SKM-1 (cell line): Measurements from ENCODE around the gene INSYN2B.

ENCODE experiments used
- DNase-seq: peaks from one replicate; lab custom pipeline; 2025; ENCODE audit not compliant: unreplicated experiment; lab: John Stamatoyannopoulos, UW

The INSYN2B gene

DNA sequence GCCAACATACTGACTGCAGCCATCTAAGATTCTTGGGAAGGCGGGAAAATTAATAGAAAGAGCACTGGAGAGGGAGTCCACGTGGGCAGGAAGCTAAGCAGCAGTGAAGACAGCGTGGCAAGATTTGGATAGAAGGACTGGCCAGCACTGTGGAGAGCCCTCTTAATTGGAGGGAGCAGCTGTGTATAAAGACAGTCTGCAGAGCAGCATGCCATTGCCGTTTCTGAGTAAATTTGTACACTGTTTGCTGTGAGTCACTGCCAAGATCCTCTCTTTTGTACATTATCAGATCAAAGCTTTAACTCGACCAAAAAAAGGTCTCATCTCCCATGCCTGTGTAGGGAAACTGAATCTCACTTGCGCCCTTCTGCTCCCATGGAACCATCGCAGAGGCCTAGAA, 45.3 kb downstream of the INSYN2B start:
- DNase-seq, result no peak

DNA sequence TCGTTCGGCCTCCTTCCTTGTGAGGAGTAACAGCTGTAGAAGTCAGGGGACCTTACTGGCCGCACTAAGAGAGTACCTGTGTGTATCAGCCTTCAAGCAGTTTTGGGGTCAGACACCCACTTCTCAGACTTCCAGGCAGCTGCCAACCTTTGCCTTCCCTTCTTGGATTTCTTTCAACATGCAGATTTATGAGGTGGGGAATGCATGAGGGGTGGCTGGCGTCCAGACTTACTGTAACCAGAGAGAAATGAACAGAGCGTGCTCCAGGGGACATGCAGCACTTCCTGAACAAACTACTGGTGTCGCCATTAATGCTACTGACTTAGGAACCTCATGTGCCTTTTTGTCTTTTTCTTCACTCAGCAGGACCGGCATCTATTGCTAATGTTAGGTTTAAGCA, 46.7 kb downstream of the INSYN2B start:
- no peak for DNase-seq

DNA sequence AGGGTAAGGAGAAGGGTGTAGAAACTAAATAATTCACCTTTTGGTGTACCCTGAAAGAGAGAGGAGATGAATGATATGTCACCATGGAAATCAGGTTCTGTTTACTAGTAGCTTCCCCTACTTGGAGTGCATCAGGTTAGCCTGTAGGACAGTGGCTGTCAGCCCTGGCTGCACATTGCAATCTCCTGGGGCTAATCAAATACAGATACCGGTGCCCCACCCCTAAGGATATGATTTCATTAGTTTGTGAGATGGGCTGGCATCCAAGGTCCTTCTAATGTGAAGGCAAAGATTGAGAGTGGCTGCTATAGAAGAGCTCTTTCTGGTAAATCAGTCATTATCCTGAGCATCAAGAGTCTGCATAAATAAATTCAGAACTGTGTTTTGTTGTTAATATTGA, 47.2 kb downstream of the INSYN2B start:
- no peak for DNase-seq

DNA sequence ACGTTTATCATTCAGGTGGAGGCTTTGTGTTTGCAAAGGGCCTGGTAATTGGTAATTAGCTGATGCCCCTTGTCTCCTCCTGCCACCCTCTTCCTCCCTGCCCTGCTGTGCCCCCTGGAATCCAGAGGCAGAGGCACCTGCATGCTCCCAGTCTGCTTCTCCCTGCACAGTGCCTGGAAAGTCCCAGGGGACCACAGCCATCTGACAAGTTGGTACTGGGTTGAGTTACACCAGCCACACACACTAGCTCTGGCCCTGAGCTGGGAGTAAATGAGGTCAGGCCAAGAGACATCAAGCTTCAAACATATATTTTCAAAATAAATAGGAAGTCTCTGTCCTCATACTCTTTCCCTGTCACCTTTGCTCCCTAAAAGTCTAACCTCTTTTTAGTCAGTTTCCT, 56.3 kb downstream of the INSYN2B start:
- no peak for DNase-seq

DNA sequence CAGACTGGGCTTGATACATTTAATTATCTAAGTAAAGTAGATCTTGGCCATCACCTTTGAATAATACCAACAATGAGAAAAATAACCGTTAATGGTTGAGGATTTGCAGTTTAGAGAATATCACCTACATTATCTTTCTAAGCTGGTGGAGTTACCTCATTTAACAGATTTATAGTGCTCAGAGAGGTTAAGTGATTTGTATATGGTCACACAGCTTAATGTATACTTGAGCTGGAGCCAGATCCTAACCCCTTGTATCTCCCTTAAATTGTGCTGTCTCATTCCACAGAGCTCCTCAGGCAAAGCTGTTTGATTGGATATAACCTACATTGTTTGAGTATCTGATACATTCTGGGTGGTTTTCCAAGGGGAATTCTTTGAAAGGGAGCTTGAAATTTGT, 57.8 kb downstream of the INSYN2B start:
- DNase-seq, result no peak

DNA sequence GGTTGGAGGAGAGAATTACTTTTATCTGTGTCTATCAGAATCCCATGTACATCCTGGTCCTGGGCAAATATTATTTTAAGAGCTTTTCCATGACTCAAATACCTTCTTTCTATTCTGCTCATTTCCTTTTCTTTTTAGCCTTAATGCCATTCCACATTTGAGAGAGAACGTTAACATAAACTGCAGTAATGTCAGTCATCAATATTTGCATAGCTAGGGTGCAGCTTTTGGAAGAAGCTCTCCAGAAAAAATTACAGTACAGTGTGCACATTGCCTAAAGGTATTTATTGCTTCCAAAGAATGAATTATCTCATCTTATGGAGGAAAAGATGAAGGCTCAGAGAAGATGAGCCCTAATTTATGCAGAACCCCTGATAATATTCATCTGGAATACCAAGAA, 58.3 kb downstream of the INSYN2B start:
- no peak for DNase-seq

DNA sequence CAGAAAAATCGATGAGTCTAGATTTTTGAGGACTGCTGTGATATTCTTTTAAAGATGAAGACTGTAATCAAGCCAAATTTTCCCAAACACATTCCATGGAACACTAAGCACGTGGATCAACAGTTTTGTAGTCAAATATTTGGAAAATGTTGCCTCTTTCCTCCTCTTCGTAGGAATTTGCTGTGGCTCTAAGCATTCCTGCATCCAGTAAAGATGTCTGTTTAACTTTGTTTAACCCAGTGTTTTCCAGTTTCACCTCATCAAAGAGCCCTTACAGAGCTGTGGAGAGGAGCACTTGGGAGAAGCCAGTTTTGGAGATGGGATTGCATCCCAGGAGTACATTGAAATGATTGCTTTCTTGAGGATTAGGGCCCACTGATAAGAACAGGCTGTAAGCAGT, 58.9 kb downstream of the INSYN2B start:
- no peak for DNase-seq

DNA sequence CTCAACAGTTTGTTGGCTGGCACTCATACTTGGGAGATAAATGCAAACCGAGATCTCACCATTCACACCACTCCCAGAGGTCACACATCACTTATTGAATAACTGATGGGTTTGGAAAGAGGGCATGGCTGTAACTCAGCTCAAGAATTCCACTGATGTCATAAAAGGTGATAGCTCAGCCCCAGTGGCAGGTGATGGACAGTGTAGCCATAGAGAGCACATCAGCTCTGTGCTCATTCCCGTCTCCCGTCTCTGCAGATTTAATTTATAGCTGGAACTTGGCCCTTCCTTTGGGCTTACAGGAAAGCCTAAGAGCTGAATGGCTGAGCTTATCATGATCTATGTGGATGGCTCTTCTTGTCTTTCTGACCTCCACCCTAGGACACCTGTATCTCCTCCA, 59.8 kb downstream of the INSYN2B start:
- DNase-seq, result no peak

DNA sequence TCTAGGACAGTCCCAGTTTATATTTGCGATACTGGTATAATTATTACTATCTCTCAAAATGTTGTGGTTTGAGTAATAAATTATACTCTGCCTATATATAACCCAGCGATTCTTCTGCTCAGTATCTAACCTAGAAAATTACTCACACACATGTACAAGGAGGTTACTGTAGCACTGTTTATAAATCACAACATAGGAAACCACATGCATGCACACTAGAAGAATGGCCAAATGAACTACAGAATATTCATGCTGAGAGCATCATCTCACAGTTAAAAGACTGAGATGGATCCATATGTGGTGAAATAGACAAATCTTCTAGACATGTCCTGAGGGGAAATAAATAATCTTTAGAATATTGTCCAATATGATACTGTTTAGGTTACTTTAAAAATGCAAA, 62.1 kb downstream of the INSYN2B start:
- no peak for DNase-seq

DNA sequence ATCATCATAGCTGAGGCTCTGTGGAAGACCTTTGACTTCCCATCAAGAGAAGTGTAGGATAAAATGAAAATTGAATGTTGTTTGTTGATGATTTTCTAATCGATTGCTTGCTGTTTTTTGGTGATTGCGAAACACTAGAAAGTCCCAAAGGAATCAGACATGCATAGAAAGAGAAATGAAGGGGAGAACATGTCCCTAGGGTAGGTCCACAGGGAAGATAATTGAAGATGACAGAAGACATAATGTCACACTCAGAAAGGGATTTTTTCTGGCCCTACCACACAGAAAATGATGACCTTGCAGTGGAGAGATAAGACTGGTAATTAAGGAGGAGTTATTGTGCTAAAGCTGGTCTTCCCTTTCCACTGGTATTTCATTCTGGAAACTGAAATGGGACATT, 62.8 kb downstream of the INSYN2B start:
- no peak for DNase-seq

DNA sequence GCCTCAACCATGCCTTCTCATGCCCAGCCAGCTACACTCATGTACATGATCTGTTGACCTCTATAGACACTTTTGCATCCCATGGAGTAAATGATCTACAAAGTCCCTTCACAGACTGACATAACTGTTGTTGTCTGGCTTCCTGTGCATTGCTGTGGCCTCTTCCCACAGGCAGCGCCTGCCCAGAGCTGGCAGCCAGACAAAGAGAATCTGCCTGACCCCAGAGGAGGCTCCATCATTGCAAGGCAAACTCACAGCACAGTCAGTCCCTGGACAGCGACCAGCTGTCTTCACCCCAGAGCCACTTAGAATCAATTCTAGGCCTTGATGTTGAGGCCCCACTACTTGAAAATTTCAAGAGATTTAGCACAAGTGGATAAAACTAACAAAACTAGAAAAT, 65.5 kb downstream of the INSYN2B start:
- DNase-seq, result no peak

DNA sequence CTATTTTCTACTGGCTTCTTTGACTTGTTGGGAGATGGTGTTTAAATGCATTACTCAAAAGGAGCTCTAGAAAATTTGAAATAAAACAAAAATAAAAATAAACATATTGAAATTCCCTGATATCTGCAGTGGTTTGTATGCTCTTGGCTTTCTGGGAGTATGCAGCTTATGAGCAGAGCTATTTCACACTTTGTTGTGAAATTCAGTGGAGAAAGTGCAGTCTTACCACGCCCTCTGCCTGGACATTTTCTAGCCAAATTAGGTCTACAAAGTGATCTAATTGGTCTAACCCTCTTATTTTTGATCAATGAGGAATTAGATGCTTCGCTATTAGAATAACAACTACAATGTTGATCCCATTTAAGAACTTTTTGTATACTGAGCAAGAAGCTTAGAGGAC, 66.8 kb downstream of the INSYN2B start:
- DNase-seq, result no peak

DNA sequence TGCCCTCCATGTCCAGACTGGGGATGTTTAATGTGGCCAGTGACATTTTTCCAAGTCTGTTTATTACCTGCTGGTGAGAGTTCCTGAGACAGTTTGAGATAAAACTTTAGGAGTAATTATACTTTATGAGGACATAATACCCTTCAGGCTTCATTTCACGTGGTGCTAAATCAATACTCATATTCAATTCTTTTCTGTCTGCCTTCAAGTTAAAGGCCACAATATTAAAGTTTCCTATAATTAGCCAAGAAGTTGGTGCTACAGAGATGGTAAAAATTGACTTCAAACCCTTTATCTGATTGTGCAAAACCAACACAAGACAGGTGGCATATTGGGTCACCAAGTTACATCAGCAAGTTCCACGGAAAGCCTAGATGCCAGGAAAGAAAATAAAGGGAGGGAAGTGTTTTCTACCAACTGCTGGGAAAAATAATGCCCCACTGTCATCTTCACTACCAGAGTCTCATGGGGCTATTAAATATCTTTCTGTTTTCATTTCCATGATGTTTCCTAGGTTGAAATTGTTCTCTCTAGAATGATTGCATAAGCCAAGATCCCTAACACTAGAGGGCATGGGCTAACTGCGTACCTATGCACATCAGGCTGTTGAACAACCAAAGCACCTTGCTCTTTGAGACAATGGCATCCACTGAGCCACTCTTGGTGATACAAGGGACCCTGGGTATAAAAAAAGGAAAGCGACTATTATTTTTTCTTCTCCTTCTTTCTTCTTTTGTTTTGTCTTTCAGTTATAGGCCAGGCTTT, 68.7 kb downstream of the INSYN2B start:
- DNase-seq, result no peak

DNA sequence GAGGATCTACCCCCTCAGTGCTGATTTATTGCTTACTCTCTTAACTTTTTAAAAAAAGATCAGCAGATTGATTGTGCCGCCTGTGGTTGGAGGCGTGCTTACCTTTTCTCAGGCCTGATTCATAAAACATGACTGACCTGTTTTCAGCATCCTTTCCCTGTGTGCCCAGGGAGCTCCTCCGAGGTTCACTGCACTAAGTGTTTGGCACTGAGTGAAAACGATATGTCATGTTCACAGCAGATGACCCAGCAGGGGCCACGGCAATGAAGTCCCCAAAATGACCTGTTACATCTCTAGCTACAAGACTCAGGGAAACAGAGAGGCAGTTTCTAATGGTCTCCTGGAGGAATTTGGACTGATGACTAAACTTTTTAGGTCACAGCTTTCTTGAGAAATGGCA, 69.9 kb downstream of the INSYN2B start:
- no peak for DNase-seq

DNA sequence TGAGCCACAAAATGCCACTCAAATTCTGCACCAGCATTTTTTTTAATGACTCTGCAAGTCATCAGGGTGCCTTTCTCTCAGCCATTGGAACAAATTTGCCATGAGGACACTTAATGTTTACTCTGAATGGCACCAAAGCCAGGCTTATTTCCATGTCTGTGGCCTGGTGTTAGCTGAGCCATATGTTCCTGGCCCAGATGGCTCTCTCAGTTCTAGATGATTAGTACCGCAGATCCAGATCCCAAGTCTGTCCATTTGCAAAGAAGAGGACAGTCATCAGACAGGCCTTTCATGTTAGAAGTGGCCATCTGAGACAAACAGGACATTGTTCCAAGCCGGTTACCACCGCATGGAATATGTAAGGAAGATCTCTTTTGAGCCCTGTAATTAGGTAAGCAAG, 70.3 kb downstream of the INSYN2B start:
- DNase-seq, result no peak

DNA sequence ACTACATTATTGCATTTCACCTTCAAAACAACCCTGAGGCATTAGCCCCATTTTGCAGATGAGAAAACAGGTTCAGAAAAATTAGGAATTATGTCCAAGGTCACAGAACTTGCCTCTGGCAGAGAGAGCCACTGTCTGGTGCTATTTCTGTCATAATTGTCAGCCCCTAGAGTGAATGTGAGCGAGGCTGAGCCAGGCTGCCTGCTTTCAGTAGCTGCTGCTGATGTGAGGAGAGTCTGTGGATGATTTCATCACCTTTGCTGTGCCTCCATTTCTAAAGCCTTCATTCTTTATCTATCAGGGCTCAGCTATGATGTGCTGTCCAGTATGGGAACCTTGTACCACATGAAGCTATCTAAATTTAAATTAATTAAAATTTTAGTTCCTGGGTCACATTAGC, 71.4 kb downstream of the INSYN2B start:
- no peak for DNase-seq

DNA sequence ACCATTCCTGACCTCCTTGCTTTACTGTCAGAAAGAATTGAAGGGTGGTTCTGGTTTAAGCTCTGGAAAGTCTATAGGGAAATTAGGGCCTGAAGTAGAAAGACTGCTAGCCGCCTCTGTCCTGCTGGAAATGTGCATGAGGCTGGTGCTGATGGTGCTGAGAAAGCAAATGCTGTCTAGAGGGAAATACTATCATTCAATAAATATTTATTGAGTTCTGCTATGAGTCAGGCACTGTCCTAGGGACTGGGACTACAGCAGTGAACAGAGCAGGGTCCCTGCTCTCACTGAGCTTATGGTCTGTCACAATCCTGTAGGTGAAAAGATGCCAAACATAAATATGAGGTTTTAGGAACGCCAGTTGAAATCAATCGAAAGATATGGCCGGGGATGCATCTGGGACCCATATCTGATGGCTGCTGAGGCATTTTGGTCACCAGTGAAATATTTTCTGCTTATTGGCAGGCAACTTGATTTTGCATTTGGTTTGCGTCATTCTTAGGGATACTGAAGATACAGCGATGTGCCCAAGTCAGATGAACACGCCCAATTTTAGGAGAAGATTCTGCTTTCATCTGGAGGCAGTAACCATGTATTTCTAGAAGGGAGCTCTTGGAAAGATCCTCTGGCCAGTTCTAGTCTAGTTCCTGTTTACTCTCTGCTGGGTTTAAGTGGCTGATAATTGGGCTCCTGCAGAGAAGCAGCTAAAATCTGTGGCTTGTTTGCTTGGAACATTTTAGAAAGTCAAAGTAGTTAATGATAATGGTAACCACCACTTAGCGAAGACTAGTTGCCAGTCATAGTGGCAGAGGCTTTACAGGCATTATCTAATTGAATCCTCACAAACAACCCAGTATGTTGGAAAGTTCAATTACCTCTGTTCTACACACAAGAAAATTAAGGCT, 73.3 kb downstream of the INSYN2B start:
- DNase-seq, result no peak

DNA sequence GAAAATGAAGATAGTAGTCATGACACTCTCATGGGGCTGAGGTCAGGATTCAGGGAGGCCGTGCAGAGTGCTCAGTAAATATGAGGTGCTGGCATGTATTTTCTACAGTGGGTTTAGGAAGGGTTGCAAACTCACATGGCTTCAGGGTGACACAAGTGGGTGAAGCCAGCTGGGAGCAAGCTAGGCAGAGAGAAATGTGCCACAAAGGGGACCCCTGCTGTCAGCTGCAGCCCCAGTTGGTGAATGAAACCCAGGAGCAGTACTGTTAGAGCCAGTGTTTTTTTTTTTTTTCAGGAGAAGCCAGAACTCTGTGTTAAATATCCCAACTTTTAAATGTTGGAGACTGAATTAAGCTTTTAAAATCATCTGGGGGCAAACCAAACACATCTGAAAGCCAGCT, 75.3 kb downstream of the INSYN2B start:
- no peak for DNase-seq

DNA sequence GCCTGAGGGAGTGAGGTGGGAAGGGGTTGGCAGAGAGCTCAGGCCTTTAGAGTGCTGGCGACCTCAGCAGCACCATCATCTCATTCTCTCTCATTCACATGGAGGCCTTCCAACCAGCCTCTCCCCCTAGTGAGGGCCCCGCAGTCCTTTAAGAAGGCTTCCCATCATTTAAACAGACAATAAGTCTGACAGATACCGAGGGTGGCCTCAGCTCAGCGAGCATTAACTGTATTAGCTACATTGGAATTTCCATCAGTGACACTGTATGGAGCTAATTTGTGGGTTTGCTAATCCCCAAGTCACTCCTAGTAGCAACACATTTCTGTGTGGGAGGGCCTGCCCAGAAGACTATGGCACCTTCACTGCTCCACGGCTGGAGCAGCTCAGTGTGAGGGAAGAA, 75.8 kb downstream of the INSYN2B start:
- no peak for DNase-seq

DNA sequence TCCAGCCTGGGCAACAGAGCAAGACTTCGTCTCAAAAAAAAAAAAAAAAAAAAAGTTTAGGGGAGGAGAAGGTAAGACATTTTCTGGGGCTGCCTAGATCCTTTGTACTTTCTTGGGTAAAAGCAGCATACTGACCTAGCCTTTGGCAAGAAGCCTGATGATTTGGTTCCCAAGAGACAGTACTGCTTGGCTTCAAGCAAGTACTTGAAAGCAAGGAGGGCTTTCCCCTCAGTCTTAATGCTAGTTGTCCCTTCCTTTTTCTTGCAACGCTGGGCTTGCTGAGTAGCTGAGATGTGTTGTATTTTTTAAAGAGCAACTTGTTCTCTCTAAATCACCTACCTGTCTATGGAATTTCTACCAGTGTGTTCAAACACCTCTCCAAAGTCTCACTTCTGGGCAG, 76.2 kb downstream of the INSYN2B start:
- DNase-seq, result no peak

DNA sequence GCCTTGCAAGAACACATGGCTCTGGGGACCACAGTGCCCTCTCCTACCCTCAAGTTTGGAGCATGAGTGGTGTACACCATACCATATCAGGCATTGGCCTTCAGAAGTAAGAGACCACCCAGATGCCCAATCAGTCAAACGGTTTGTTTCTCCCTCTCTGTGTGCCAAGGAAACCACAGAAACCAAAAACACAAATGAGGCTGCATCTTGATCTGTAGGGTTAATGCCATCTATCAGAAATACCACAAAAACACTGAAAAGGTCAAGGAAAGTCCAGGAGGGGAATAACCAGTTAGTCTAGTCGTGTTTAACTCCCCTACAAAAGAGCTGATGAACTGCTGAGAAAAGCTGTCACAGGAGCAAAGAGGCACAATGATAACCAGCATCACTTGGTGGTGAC, 78.4 kb downstream of the INSYN2B start:
- DNase-seq, result no peak

DNA sequence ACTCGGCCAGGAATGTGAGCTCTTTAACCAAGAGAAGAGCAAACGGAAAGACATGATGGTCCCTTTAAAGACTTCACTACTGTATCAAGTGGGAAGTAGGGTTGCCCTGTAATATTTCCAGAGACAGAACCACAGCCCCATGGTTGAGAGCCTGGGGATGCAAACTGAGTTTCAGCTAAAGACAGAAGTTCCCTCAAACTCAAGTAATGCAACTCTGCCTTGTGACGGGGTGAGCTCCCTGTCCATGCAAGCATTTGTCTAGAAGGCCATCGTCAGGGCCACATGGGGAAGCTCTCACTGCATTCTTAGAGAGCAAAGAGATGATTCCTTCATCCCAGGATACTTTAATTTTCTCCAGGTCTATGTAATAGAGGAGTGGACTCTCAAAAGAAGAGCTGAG, 82.8 kb downstream of the INSYN2B start:
- no peak for DNase-seq

DNA sequence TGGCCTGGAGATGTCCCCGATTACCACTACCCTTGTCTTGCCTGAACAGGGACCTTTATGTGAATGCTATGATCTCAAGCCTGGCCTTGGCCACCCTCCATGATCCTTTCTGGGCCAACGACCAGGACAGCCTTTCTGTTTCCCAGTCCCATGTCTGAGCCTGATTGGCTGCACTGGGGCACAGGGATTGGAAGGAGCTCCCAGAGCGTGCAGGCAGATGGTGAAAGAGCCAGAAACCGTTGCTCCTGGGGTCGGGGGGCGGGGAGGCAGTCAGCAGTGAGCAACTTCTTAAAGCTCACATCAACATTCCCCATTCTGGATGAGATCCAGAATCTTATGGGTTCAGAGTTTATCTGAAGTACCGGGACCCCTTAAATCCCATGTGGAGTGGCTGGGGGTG, 84.4 kb downstream of the INSYN2B start:
- DNase-seq, result no peak
